GM19324 (cell line): ENCODE measurements around the gene RHAG.

Source experiments
- ATAC-seq: cut with Tn5 transposase; IDR thresholded peaks from one replicate; pipeline ENCODE4 v1.9.1; 2021; ENCODE audit warnings: mild to moderate bottlenecking, moderate library complexity; ENCODE audit not compliant: unreplicated experiment, low FRiP score

The RHAG gene

DNA sequence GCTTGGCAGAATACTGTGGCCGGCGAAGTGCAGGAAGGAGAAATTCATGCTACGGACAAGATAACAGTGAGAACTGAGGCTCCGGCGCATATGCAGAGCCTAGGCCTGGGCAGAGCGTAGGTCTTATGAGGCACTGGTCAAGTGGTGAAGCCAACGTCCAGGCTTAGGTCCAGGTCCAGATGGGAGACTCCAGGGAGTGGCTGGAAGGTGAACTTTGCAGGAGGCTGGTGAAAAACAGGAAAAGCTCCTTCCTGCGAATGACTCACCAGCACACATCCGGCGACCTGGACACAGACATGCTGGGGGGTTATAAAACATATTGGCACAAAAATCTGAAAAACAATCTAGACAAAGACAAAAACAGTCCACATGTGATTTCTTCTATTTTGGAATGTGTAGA, 70.8 kb downstream of the RHAG start:
- ATAC-seq: no peak

GRCh38 chr6:49565261-49565660, 71.4 kb downstream of the RHAG start:
- no peak for ATAC-seq

GRCh38 chr6:49564552-49564951, 72.1 kb downstream of the RHAG start:
- ATAC-seq: no peak

- ATAC-seq: no peak
These were observed 73.4 kb downstream of the RHAG start for GRCh38 chr6:49563006-49563886.

DNA sequence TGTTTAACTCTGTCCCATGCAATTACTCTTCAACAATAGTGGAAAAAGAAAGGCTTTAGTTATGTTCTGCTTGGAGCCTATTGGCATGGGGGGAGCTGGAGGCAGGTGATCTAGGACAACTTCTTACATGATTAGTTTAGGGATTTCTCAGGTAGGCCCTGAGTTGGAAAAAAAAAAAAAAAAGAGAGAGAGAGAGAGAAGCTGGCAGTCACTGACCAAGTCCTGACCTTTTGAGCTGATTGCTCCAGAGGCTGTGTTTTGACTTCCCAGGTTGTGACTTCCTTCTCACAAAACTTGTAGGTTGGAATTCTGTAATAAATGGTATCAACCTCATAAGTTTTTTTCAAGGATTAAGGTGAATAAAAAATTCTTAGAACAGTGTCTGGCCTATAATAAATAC, 78.4 kb downstream of the RHAG start:
- ATAC-seq: no peak

GRCh38 chr6:49557177-49557576, 79.5 kb downstream of the RHAG start:
- ATAC-seq: no peak

DNA sequence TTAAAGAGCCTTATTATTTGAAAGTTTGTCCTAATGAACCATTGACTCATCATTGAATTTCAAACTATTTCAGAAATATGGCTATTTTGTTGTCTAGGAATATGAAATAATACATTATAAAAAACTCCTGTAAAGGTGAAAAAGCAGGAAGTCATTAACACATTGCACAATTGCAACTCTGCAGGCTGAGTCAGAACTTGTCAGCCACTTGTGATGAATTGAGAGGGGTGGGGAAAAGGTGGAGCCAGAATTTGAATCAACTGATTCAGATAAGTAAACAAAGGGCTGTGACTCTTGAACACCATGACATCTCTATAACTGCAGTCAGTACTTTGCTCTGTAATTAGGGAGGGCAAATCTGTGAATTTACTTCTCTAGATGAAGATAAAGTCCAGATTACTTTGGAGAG, 80.2 kb downstream of the RHAG start:
- no peak for ATAC-seq

GRCh38 chr6:49555951-49556350, 80.7 kb downstream of the RHAG start:
- no peak for ATAC-seq
